Activated T-cell treated with anti-CD3 and anti-CD28 coated beads for 4 hours (primary cell): ENCODE measurements around the gene RBM33.
"Not testable (repeated sequence)": the region's sequence is repeated elsewhere in the genome, so short reads cannot be mapped to it uniquely, and the experiment has no call there.

Experiments used
- DNase-seq: peaks from one replicate; pipeline ENCODE4 v3.0.0-alpha.2; 2020

RBM33 gene

DNA sequence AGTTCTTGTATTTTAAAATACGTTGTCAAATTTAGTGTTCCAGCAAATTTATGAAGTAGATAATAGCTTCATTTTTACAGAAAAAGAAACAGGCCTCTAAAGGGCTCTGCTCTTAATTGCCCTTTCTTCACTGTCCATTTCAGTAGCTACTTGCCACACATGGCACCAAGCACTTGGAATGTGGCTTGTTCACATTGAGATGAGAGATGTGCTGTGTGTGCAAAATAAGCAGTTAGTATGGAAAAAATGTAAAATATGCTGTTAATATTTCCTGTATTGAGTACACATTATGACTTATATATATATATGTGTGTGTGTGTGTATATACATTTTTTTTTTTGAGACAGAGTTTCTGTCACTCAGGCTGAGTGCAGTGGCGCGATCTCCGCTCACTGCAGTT lies 19.5 kb downstream of the RBM33 start:
- no peak for DNase-seq

- no peak for DNase-seq
Measured at GRCh38 chr7:155665079-155665956, 20.9 kb downstream of the RBM33 start.

DNA sequence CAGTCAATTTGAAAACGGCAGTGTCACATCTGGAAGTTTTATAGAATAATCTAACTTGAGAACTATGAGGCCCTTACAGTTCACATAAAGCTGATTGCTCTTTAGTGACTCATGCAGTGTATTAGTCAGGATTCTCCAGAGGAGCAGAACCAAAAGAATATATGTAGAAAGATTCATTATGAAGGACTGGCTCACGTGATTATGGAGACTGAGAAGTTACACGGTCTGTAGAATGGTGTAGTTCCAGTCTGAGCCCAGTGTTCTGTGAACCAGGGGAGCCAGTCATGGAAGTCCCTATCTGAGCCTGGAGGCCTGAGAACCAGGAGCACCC lies 21.5 kb downstream of the RBM33 start:
- DNase-seq: no peak

GRCh38 chr7:155667241-155667829 lies 22.9 kb downstream of the RBM33 start:
- DNase-seq: no peak

- no peak for DNase-seq
Measured at GRCh38 chr7:155669717-155670505, 25.4 kb downstream of the RBM33 start.

DNA sequence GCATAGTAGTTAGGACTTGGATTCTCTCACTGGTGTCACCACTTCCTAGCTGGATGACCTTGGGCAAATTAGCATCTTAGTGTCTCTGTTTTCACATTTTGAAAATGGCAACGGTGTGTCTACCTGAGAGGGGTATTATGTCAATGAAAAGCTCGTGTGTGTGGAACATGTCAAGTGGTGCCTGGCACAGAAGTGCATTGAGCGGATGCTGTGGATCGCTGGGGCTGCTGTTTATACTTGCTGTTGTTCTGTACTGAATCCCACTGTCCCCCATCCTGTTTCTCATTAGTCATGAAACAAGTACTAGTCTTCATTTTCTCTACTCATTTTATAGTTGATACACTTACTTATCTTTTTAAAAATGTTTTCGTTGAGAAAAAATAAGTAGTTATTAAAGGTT lies 26.1 kb downstream of the RBM33 start:
- no peak for DNase-seq

GRCh38 chr7:155674556-155674955 lies 30.1 kb downstream of the RBM33 start:
- no peak for DNase-seq

GRCh38 chr7:155676052-155676451 lies 31.6 kb downstream of the RBM33 start:
- no peak for DNase-seq

DNA sequence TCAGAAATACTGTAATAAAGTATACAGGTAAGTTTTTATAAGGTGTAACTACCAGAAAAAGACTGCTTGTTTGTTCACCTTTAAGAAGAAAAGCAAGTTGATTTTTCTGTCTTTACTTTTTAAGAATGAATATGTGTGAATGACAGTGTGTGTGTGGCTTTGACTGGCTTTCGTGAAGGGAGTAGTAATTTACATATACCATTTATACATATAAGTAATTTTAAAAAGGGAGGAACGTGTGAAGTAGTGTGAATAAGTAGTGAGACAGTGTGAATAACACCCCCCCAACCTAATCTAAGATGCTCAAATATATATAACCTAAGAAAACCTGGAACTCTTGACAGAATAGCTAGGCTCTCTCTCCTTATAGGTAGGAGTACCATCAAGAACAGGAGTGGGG lies 33.2 kb downstream of the RBM33 start:
- no peak for DNase-seq

- no peak for DNase-seq
Measured at GRCh38 chr7:155680124-155680523, 35.7 kb downstream of the RBM33 start.

- DNase-seq: no peak
Measured at GRCh38 chr7:155680864-155681263, 36.4 kb downstream of the RBM33 start.

- no peak for DNase-seq
Measured at GRCh38 chr7:155681663-155682062, 37.2 kb downstream of the RBM33 start.

- DNase-seq: no peak
Measured at GRCh38 chr7:155682484-155682883, 38.0 kb downstream of the RBM33 start.

DNA sequence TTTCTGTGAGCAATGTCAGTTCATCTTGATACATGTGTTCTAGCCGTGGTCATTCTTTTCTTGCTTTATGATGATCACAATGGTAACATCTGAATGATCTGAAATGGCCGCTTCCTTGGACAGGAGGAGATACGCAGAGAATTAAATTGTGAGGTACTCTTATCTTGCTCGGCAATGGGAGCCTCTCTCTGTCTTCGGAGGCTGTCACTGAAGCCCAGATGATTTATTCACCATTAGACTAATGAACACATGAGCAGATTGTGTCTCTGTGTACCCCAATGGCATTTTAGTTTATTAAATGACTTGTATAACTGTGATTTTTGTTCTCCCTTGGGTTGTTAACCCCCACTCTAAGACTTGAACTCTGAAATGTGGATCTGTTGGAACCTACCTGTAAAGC lies 38.6 kb downstream of the RBM33 start:
- DNase-seq: no peak

DNA sequence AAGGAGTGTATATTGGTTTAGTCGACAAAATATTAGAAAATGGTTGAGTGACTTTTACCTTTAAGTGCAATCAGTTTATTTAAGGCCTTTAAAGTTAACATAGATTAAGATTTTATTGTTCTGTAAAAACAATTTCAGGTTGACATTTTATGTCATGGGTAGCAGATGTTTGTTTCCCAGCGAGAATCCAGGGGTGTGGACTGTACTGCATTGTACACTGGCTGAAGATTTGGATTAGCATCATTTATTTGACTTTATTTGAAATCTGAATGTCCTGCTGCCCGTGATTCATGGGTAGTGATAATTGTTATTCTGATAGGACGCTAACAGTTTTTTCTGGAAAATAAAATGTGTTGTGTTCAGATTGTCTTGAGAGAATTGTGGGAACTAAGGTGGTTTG lies 39.3 kb downstream of the RBM33 start:
- no peak for DNase-seq

- DNase-seq: no peak
Measured at GRCh38 chr7:155684543-155684942, 40.1 kb downstream of the RBM33 start.

GRCh38 chr7:155685070-155685790 lies 40.8 kb downstream of the RBM33 start:
- no peak for DNase-seq

- DNase-seq: no peak
Measured at GRCh38 chr7:155685791-155686160, 41.3 kb downstream of the RBM33 start.

DNA sequence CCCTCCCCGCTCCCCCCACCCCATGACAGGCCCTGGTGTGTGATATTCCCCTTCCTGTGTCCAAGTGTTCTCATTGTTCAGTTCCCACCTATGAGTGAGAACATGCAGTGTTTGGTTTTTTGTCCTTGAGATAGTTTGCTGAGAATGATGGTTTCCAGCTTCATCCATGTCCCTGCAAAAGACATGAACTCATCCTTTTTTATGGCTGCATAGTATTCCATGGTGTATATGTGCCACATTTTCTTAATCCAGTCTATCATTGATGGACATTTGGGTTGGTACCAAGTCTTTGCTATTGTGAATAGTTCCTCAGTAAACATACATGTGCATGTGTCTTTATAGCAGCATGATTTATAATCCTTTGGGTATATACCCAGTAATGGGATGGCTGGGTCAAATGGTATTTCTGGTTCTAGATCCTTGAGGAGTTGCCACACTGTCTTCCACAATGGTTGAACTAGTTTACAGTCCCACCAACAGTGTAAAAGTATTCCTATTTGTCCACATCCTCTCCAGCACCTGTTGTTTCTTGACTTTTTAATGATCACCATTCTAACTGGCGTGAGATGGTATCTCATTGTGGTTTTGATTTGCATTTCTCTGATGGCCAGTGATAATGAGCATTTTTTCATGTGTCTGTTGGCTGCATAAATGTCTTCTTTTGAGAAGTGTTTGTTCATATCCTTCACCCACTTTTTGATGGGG lies 42.3 kb downstream of the RBM33 start:
- DNase-seq: not testable (repeated sequence)

DNA sequence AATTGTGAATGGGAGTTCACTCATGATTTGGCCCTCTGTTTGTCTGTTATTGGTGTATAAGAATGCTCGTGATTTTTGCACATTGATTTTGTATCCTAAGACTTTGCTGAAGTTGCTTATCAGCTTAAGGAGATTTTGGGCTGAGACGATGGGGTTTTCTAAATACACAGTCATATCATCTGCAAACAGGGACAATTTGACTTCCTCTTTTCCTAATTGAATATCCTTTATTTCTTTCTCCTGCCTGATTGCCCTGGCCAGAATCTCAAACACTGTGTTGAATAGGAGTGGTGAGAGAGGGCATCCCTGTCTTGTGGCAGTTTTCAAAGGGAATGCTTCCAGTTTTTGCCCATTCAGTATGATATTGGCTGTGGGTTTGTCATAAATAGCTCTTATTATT lies 43.8 kb downstream of the RBM33 start:
- not testable (repeated sequence) for DNase-seq

- not testable (repeated sequence) for DNase-seq
Measured at GRCh38 chr7:155690655-155691054, 46.2 kb downstream of the RBM33 start.

DNA sequence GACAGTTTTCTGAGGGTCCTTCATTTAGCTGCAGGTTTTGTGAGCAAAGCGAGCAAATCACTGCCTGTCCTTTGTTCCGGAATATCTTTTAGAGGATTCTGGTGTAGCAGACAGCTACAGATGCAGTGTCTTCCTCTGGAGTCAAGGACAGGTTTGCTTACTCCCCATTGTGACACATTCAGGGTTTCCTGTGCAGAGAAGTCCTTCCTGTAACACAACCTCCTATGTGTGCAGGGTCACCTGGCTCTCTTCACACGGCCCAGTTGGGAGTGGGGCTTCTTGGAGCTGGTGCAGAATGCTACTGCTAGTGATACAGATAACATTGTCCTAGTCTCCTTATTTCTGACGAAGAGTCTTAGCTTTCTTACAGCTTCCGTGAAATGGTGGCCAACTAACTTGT lies 47.9 kb downstream of the RBM33 start:
- DNase-seq: no peak

GRCh38 chr7:155693826-155694225 lies 49.4 kb downstream of the RBM33 start:
- DNase-seq: no peak
